Measurements from ENCODE around the gene SIGLEC15. TPM values are rescaled to one million over a fixed set of nuclear protein-coding genes. Genes with fewer than 3 reads are reported as not detected.
"Not testable (repeated sequence)": the region's sequence is repeated elsewhere in the genome, so short reads cannot be mapped to it uniquely, and the experiment has no call there.

Gene SIGLEC15
- total and polyA plus RNA-seq, 4 experiments from 2014 or later = not detected

GRCh38 chr18:45802814-45803492, 22.5 kb upstream of the SIGLEC15 start:
- H3K4me3 Mint-ChIP-seq = no peak overlapping the region
- Histone ChIP-seq H3K4me3 (ENCODE audit: low read length in 2 of 2) (no peak overlapping the region), H3K27ac (ENCODE audit: low read depth, low read length) (no peak overlapping the region), H3K36me3 (ENCODE audit: insufficient read depth, low read length) (no peaks in the 10 kb centered on the region), H3K27me3 (ENCODE audit: insufficient read depth, low read length) (no peaks in the 10 kb centered on the region), H3K4me1 (ENCODE audit: insufficient read depth, low read length) (no peaks in the 10 kb centered on the region), H3K9me3 (ENCODE audit: control insufficient read depth in 1 of 2, low read length in 2 of 2) (no peaks in the 10 kb centered on the region)
- no peak for DNase-seq
- H3K9me3 Mint-ChIP-seq = peaks cover 0 to 19% (median 16%) of the 10 kb centered on the region in 8 donors
- peaks cover 0 to 4% (median 0%) of the 10 kb centered on the region in 4 donors for H3K4me1 Mint-ChIP-seq
- H3K27ac Mint-ChIP-seq = no peak overlapping the region
- peaks cover 3 to 20% of the 10 kb centered on the region in 2 donors for H3K36me3 Mint-ChIP-seq
- H3K27me3 Mint-ChIP-seq = peaks cover 9 to 10% of the 10 kb centered on the region in 2 donors
- intact Hi-C loops (cut with micrococcal nuclease) = no loop called here
- ChIA-PET CTCF (ENCODE audit: partially characterized antibody) (no interaction called here), POLR2A (ENCODE audit: partially characterized antibody) (no interaction called here)

GRCh38 chr18:45805551-45805950, 19.9 kb upstream of the SIGLEC15 start:
- Histone ChIP-seq H3K4me3 (ENCODE audit: low read length in 2 of 2) (no peak overlapping the region), H3K4me1 (ENCODE audit: insufficient read depth, low read length) (no peaks in the 10 kb centered on the region), H3K27ac (ENCODE audit: low read depth, low read length) (no peak overlapping the region), H3K9me3 (ENCODE audit: control insufficient read depth in 1 of 2, low read length in 2 of 2) (no peaks in the 10 kb centered on the region), H3K27me3 (ENCODE audit: insufficient read depth, low read length) (no peaks in the 10 kb centered on the region), H3K36me3 (ENCODE audit: insufficient read depth, low read length) (no peaks in the 10 kb centered on the region)
- ChIA-PET POLR2A (ENCODE audit: partially characterized antibody) (interaction anchor here (1.0 kb wide), 1 partner anchor 138 kb away, joined by 3 read pairs; no protein-coding TSS in a partner anchor), CTCF (ENCODE audit: partially characterized antibody) (interaction anchor here (1.5 to 5.2 kb wide), 3 partner anchors 81 to 140 kb away, joined by 4 to 38 read pairs (median 12); partner anchors contain the start of gene SLC14A1)
- peaks cover 8 to 9% of the 10 kb centered on the region in 2 donors for H3K27me3 Mint-ChIP-seq
- intact Hi-C loops (cut with micrococcal nuclease) = no loop called here
- peaks cover 8 to 27% of the 10 kb centered on the region in 2 donors for H3K36me3 Mint-ChIP-seq
- no peak for DNase-seq
- peaks cover 4 to 27% (median 12%) of the 10 kb centered on the region in 4 donors for H3K4me1 Mint-ChIP-seq
- H3K27ac Mint-ChIP-seq = peak overlapping the region in 1 of 7 donors; percentile 27
- no peak overlapping the region for H3K4me3 Mint-ChIP-seq
- peaks cover 5 to 34% (median 22%) of the 10 kb centered on the region in 8 donors for H3K9me3 Mint-ChIP-seq

GRCh38 chr18:45806226-45806625, 19.2 kb upstream of the SIGLEC15 start:
- H3K9me3 Mint-ChIP-seq = peaks cover 5 to 34% (median 22%) of the 10 kb centered on the region in 8 donors

GRCh38 chr18:45807144-45807543, 18.3 kb upstream of the SIGLEC15 start:
- Mint-ChIP-seq H3K27ac (peak overlapping the region in 1 of 7 donors; percentile 25), H3K4me3 (peak overlapping the region in 1 of 8 donors; percentile 53), H3K4me1 (peaks cover 4 to 28% (median 12%) of the 10 kb centered on the region in 4 donors), H3K9me3 (peaks cover 5 to 36% (median 22%) of the 10 kb centered on the region in 8 donors), H3K36me3 (peaks cover 8 to 27% of the 10 kb centered on the region in 2 donors)
- CTCF ChIA-PET (ENCODE audit: partially characterized antibody) = interaction anchor here (1.3 to 5.2 kb wide), 5 partner anchors 54 to 144 kb away, joined by 3 to 38 read pairs (median 6); no protein-coding TSS in a partner anchor
- H3K4me1 ChIP-seq (ENCODE audit: insufficient read depth, low read length); H3K9me3 ChIP-seq (ENCODE audit: control insufficient read depth in 1 of 2, low read length in 2 of 2); POLR2A ChIA-PET (ENCODE audit: partially characterized antibody); H3K27me3 Mint-ChIP-seq; H3K4me3 ChIP-seq (ENCODE audit: low read length in 2 of 2); H3K27me3 ChIP-seq (ENCODE audit: insufficient read depth, low read length); H3K36me3 ChIP-seq (ENCODE audit: insufficient read depth, low read length); H3K27ac ChIP-seq (ENCODE audit: low read depth, low read length): not testable (repeated sequence)
- intact Hi-C loops (cut with micrococcal nuclease) = loop anchor here (1.0 kb wide), 1 partner anchor 142 kb away; no protein-coding TSS in a partner anchor
- peak in 1 of 5 donors; percentile 23 for DNase-seq

More at GRCh38 chr18:45806226-45806625, 19.2 kb upstream of the SIGLEC15 start:
- CTCF ChIA-PET (ENCODE audit: partially characterized antibody) = interaction anchor here (1.5 to 5.2 kb wide), 4 partner anchors 82 to 140 kb away, joined by 4 to 38 read pairs (median 9); partner anchors contain the start of gene SLC14A1
- Mint-ChIP-seq H3K4me1 (peaks cover 4 to 28% (median 12%) of the 10 kb centered on the region in 4 donors), H3K4me3 (no peak overlapping the region), H3K27me3 (peaks cover 6 to 9% of the 10 kb centered on the region in 2 donors), H3K36me3 (peaks cover 8 to 27% of the 10 kb centered on the region in 2 donors), H3K27ac (no peak overlapping the region)
- DNase-seq = no peak
- intact Hi-C loops (cut with micrococcal nuclease) = no loop called here
- Histone ChIP-seq H3K27ac (ENCODE audit: low read depth, low read length) (no peak overlapping the region), H3K36me3 (ENCODE audit: insufficient read depth, low read length) (no peaks in the 10 kb centered on the region), H3K4me1 (ENCODE audit: insufficient read depth, low read length) (no peaks in the 10 kb centered on the region), H3K9me3 (ENCODE audit: control insufficient read depth in 1 of 2, low read length in 2 of 2) (no peaks in the 10 kb centered on the region), H3K4me3 (ENCODE audit: low read length in 2 of 2) (no peak overlapping the region), H3K27me3 (ENCODE audit: insufficient read depth, low read length) (no peaks in the 10 kb centered on the region)
- POLR2A ChIA-PET (ENCODE audit: partially characterized antibody) = interaction anchor here (1.0 kb wide), 1 partner anchor 139 kb away, joined by 3 read pairs; no protein-coding TSS in a partner anchor

GRCh38 chr18:45814733-45815132, 10.7 kb upstream of the SIGLEC15 start:
- H3K4me1 ChIP-seq (ENCODE audit: insufficient read depth, low read length); H3K4me1 Mint-ChIP-seq; intact Hi-C loops (cut with micrococcal nuclease); H3K27ac ChIP-seq (ENCODE audit: low read depth, low read length); H3K27ac Mint-ChIP-seq; H3K27me3 Mint-ChIP-seq; POLR2A ChIA-PET (ENCODE audit: partially characterized antibody); H3K4me3 ChIP-seq (ENCODE audit: low read length in 2 of 2); H3K27me3 ChIP-seq (ENCODE audit: insufficient read depth, low read length); H3K4me3 Mint-ChIP-seq; H3K36me3 Mint-ChIP-seq; DNase-seq; H3K36me3 ChIP-seq (ENCODE audit: insufficient read depth, low read length); H3K9me3 ChIP-seq (ENCODE audit: control insufficient read depth in 1 of 2, low read length in 2 of 2); CTCF ChIA-PET (ENCODE audit: partially characterized antibody): not testable (repeated sequence)
- H3K9me3 Mint-ChIP-seq = peaks cover 0 to 20% (median 11%) of the 10 kb centered on the region in 8 donors

- Histone ChIP-seq H3K27me3 (ENCODE audit: insufficient read depth, low read length) (no peaks in the 10 kb centered on the region), H3K4me1 (ENCODE audit: insufficient read depth, low read length) (no peaks in the 10 kb centered on the region), H3K9me3 (ENCODE audit: control insufficient read depth in 1 of 2, low read length in 2 of 2) (no peaks in the 10 kb centered on the region), H3K36me3 (ENCODE audit: insufficient read depth, low read length) (no peaks in the 10 kb centered on the region), H3K27ac (ENCODE audit: low read depth, low read length) (no peak overlapping the region), H3K4me3 (ENCODE audit: low read length in 2 of 2) (no peak overlapping the region)
- ChIA-PET POLR2A (ENCODE audit: partially characterized antibody) (no interaction called here), CTCF (ENCODE audit: partially characterized antibody) (no interaction called here)
- H3K36me3 Mint-ChIP-seq = no peaks in the 10 kb centered on the region
- intact Hi-C loops (cut with micrococcal nuclease) = no loop called here
- no peaks in the 10 kb centered on the region for H3K4me1 Mint-ChIP-seq
- H3K9me3 Mint-ChIP-seq = peaks cover 0 to 18% (median 9%) of the 10 kb centered on the region in 8 donors
- DNase-seq = no peak
- peak overlapping the region in 1 of 7 donors; percentile 26 for H3K27ac Mint-ChIP-seq
- H3K4me3 Mint-ChIP-seq = no peak overlapping the region
- peaks cover 3 to 8% of the 10 kb centered on the region in 2 donors for H3K27me3 Mint-ChIP-seq
Measured at GRCh38 chr18:45817543-45817942, 7.9 kb upstream of the SIGLEC15 start.

GRCh38 chr18:45818765-45819164, 6.7 kb upstream of the SIGLEC15 start:
- intact Hi-C loops (cut with micrococcal nuclease); CTCF ChIA-PET (ENCODE audit: partially characterized antibody); H3K36me3 ChIP-seq (ENCODE audit: insufficient read depth, low read length); H3K4me3 Mint-ChIP-seq; H3K4me1 ChIP-seq (ENCODE audit: insufficient read depth, low read length); H3K36me3 Mint-ChIP-seq; POLR2A ChIA-PET (ENCODE audit: partially characterized antibody); H3K4me3 ChIP-seq (ENCODE audit: low read length in 2 of 2); H3K27ac ChIP-seq (ENCODE audit: low read depth, low read length); H3K27ac Mint-ChIP-seq; H3K9me3 ChIP-seq (ENCODE audit: control insufficient read depth in 1 of 2, low read length in 2 of 2); H3K27me3 Mint-ChIP-seq; DNase-seq; H3K27me3 ChIP-seq (ENCODE audit: insufficient read depth, low read length); H3K4me1 Mint-ChIP-seq: not testable (repeated sequence)
- H3K9me3 Mint-ChIP-seq = peaks cover 0 to 18% (median 9%) of the 10 kb centered on the region in 8 donors
